Bronchus fibroblast of lung (primary cell): ENCODE measurements around the gene ARHGEF19. TPM values are rescaled to one million over a fixed set of nuclear protein-coding genes. Genes with fewer than 3 reads are reported as not detected.

ENCODE experiments used
- total RNA-seq: library from RNA; depleted of rRNA; stranded (reverse); fragments of >200 nt; gene quantifications from 2 replicates; pipeline ENCODE4 v1.2.3, GENCODE V29; 2015

Gene ARHGEF19
- 11.6 and 11.9 TPM in 2 replicates for total RNA-seq

GRCh38 chr1:16212251-16212961 lies at the start of gene ARHGEF19:
ARHGEF19 (minus strand) TSS chr1:16212652; CDS start chr1:16209054, 3,598 bp downstream.

GRCh38 chr1:16236511-16237342 lies 24.3 kb upstream of the ARHGEF19 start, which contains the start of gene CPLANE2:
CPLANE2 (minus strand) TSS chr1:16237183; CDS start chr1:16236742, 441 bp downstream.

GRCh38 chr1:16155537-16156410 lies 56.7 kb downstream of the ARHGEF19 start, which contains the start of gene EPHA2:
EPHA2 (minus strand) TSS chr1:16156069; CDS start chr1:16155932, 137 bp downstream.

Other genes starting within 250 kb of the ARHGEF19 start
- 21.9 and 22.9 TPM in 2 replicates for gene ZBTB17, start 236.6 kb downstream of the ARHGEF19 start, total RNA-seq
- not detected in 2 replicates for gene SRARP, start 208.4 kb downstream of the ARHGEF19 start, total RNA-seq
- 0.84 and 0.89 TPM in 2 replicates for gene HSPB7, start 194.6 kb downstream of the ARHGEF19 start, total RNA-seq
- gene CLCNKA, start 190.6 kb downstream of the ARHGEF19 start, total RNA-seq: not detected in 2 replicates
- under 0.01 TPM in 1 of 2 replicates, not detected in the other for gene CLCNKB, start 168.9 kb downstream of the ARHGEF19 start, total RNA-seq
- gene FAM131C, start 139.0 kb downstream of the ARHGEF19 start, total RNA-seq: 0.17 and 0.45 TPM in 2 replicates
- 27.9 and 29.8 TPM in 2 replicates for gene EPHA2, start 56.6 kb downstream of the ARHGEF19 start, total RNA-seq
- gene CPLANE2, start 24.5 kb upstream of the ARHGEF19 start, total RNA-seq: 16.6 and 31.6 TPM in 2 replicates
- 9.9 and 13.5 TPM in 2 replicates for gene FBXO42, start 139.8 kb upstream of the ARHGEF19 start, total RNA-seq
- gene SZRD1, start 154.6 kb upstream of the ARHGEF19 start, total RNA-seq: 66.4 and 69.9 TPM in 2 replicates
- not detected in 2 replicates for gene SPATA21, start 224.8 kb upstream of the ARHGEF19 start, total RNA-seq
- gene NECAP2, start 228.1 kb upstream of the ARHGEF19 start, total RNA-seq: 68.5 and 73.5 TPM in 2 replicates